Measurements from ENCODE around the gene TSNAXIP1.

Gene TSNAXIP1

DNA sequence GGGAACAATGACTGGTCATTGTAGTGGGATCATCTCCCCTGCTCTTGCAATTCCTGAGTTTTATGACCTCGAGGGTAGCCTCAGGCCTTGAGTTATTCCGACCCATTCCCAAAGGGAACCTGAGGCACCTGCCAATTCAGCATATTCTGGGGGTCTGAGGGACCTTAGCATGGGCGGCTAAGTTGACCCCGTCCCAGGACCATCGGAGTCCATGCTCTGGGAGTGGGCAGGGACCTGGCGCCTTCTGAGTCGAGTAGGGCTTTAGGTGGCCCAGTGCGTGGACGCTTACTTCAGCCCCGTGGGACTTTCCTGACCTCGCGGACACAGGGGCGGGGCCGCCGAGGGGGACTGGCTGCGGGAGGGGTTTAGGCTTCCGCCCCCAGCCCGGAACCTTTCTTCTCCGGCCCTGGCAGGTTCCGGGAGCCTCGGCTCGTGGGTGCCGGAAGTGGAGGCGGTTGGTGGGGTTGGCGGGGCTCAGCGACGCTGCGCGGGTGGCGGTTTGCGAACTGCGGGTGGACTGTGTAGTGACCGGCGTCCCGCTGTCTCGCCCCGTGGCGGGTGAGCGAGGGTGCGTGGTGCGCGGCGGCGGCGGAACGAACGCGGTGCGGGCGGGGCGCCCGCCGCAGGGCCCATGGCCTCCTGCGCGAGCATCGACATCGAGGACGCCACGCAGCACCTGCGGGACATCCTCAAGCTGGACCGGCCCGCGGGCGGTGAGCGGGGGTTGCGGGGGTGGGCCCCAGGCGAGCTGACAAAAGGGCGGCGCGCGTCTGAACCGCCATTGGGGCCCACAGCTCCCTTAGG is 66.1 kb downstream of the TSNAXIP1 start, which contains the start of gene EDC4:
EDC4 (plus strand) TSS at position 422 of the 804 bp plus-strand sequence; CDS start at position 632, 210 bp downstream.
- peaks cover 60 to 80% (median 72%) of the 10 kb centered on the region in 11 experiments for H3K36me3 ChIP-seq
- H3K4me2 ChIP-seq = peak within 1 kb of the TSS; percentile 86 to 98 (median 97)
- no peaks in the 10 kb centered on the region for H3K9me3 ChIP-seq (replicated peaks in 1 of 11)
- H3K4me1 ChIP-seq = peaks cover 26 to 42% (median 34%) of the 10 kb centered on the region in 10 experiments
- H3K9ac ChIP-seq = peak within 1 kb of the TSS; percentile 88 to 97 (median 94)
- peak within 1 kb of the TSS; percentile 90 to 100 (median 96) for H3K4me3 ChIP-seq
- H4K20me1 ChIP-seq = peaks cover 26 to 87% (median 69%) of the 10 kb centered on the region in 11 experiments; a peak in 20 of 22 replicates
- TF ChIP-seq Cebpa-rat (IDR thresholded peaks at IDR 0.05) = no peak
- H3K27ac ChIP-seq = peak within 1 kb of the TSS; percentile 82 to 93 (median 89)
- no peaks in the 10 kb centered on the region for H3K27me3 ChIP-seq

DNA sequence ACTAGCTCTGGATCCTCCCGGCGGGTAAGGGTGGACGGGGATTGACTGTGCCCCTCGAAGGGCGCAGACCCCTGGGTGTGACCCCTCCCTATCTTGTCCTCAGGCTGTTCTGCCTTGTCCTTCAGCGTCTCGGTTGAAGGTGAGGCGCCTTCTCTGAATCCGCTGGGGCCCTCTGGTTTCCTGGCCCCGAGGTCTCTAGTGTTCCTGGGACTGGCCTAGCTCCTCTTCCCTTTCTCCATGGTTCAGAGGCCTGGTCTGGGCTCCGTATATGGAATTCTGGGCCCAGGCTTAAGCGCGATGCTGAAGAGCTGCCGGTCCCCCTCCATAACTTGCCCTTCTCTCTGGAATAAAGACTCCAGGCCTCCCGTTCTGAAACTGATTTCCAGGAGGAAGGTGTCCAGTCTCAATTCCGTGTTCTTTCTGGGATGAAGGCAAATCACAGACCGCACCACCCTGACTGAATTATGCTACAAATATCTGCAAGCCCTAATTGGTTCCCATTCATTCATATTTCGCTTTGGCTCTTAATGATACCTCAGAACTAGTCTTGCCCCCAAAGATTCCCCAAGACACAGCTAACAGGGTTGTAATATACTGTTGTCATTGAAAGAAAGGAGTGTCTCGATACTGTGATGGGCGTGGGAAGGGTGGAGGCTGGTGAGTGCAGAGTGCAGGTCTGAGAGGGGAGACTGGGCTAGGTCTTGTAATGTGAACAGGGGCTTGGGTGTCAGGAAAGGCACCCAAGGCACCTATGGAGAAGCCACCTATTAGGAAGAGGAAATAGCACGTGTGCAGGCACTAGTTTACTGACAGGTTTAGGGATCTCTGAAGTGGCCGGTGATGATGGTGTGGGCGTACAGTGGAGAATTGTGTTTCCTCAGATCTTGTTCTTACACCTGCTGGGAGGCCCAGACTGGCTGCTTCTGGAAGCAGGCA is 67.0 kb downstream of the TSNAXIP1 start:
- H3K4me1 ChIP-seq = peaks cover 26 to 42% (median 34%) of the 10 kb centered on the region in 10 experiments
- H3K36me3 ChIP-seq = peaks cover 60 to 80% (median 72%) of the 10 kb centered on the region in 11 experiments
- H4K20me1 ChIP-seq = peaks cover 26 to 85% (median 64%) of the 10 kb centered on the region in 11 experiments; a peak in 20 of 22 replicates
- peak overlapping the region; percentile 82 to 93 (median 89) for H3K27ac ChIP-seq
- H3K4me2 ChIP-seq = peak overlapping the region; percentile 86 to 98 (median 97)
- H3K27me3 ChIP-seq = no peaks in the 10 kb centered on the region
- no peaks in the 10 kb centered on the region for H3K9me3 ChIP-seq (replicated peaks in 1 of 11)
- H3K4me3 ChIP-seq = peak overlapping the region; percentile 90 to 100 (median 96)
- no peak for TF ChIP-seq Cebpa-rat (IDR thresholded peaks at IDR 0.05)
- peak overlapping the region; percentile 88 to 97 (median 94) for H3K9ac ChIP-seq

DNA sequence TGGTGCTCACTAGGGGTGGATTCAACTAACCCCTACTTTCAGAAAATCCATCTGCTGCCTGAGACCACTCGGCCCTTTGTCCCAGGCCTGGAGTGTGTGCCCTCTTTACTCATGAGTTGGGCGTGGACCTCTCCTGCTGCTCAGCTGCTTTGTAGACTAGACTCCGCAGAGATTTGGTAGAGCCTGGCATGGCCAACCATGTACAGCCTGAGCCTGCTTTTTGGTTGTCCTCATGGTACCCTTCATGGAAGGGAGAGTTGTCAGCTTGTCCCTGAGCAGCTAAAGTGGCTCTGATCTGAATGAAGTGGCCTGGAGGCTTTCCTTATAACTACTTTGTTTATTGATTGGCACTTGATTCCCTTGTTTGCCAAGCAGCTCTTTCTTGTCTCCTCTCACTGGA is 67.7 kb downstream of the TSNAXIP1 start:
- Histone ChIP-seq H3K9me3 (replicated peaks in 1 of 11) (no peaks in the 10 kb centered on the region), H3K4me3 (peak overlapping the region; percentile 90 to 100 (median 96)), H3K4me1 (peaks cover 26 to 42% (median 34%) of the 10 kb centered on the region in 10 experiments), H3K4me2 (peak overlapping the region; percentile 86 to 98 (median 97)), H3K27me3 (no peaks in the 10 kb centered on the region), H4K20me1 (peaks cover 26 to 82% (median 61%) of the 10 kb centered on the region in 11 experiments; a peak in 20 of 22 replicates), H3K36me3 (peaks cover 60 to 80% (median 72%) of the 10 kb centered on the region in 11 experiments), H3K27ac (peak overlapping the region in 3 of 11 experiments; percentile 86 to 91 (median 87); a peak in 4 of 22 replicates), H3K9ac (peak overlapping the region; percentile 88 to 97 (median 94))
- no peak for TF ChIP-seq Cebpa-rat (IDR thresholded peaks at IDR 0.05)

DNA sequence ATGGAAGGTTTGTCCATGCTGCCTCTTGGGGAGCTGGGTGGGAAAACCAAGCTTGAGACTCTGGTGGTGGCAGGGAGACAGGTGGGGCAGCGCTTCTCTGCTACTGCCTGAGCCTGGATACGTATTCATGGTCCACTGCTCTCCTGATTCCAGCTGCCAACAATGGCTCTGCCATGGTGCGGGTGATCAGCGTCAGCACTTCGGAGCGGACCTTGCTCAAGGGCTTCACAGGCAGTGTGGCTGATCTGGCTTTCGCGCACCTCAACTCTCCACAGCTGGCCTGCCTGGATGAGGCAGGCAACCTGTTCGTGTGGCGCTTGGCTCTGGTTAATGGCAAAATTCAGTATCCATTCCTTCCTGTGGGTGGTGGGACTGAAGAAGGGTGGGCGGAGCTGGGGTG is 70.4 kb downstream of the TSNAXIP1 start:
- no peaks in the 10 kb centered on the region for H3K9me3 ChIP-seq (replicated peaks in 1 of 11)
- H3K27me3 ChIP-seq = no peaks in the 10 kb centered on the region
- no peak overlapping the region; a peak in 1 of 22 replicates for H3K9ac ChIP-seq
- H3K27ac ChIP-seq = no peak overlapping the region
- peaks cover 26 to 87% (median 66%) of the 10 kb centered on the region in 11 experiments; a peak in 21 of 22 replicates for H4K20me1 ChIP-seq
- TF ChIP-seq Cebpa-rat (IDR thresholded peaks at IDR 0.05) = no peak
- H3K36me3 ChIP-seq = peaks cover 65 to 80% (median 72%) of the 10 kb centered on the region in 11 experiments
- no peak overlapping the region for H3K4me3 ChIP-seq
- peaks cover 25 to 36% (median 31%) of the 10 kb centered on the region in 10 experiments for H3K4me1 ChIP-seq
- H3K4me2 ChIP-seq = no peak overlapping the region
